ENCODE results near the gene FKBP15. TPM values are rescaled to one million over a fixed set of nuclear protein-coding genes. Genes with fewer than 3 reads are reported as not detected.
"Not testable (repeated sequence)": the region's sequence is repeated elsewhere in the genome, so short reads cannot be mapped to it uniquely, and the experiment has no call there.

FKBP15 gene
- total and polyA plus RNA-seq, 2 of the 4 experiments (the other 2 are of a cell fraction): 20.4 to 25.5 TPM

DNA sequence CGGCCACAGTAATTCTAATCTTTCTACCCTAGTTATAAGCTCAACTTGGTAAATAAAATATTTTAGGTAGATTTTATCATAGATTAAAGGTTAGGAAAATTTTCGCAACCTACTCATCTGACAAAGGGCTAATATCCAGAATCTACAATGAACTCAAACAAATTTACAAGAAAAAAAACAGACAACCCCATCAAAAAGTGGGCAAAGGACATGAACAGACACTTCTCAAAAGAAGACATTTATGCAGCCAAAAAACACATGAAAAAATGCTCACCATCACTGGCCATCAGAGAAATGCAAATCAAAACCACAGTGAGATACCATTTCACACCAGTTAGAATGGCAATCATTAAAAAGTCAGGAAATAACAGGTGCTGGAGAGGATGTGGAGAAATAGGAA is 28.6 kb upstream of the FKBP15 start:
- H2AFZ ChIP-seq (replicated peaks; ENCODE audit: low read length, poor library complexity); H3K4me1 ChIP-seq (ENCODE audit: control insufficient read depth, insufficient read depth, low read length); H3K23ac ChIP-seq (ENCODE audit: low read depth, low read length); H3K9me1 ChIP-seq (ENCODE audit: insufficient read depth, low read length); H3K4me2 ChIP-seq (ENCODE audit: low read depth, low read length); in situ Hi-C loops (cut with MboI; ENCODE audit: low sequenced_read_pairs); H3K56ac ChIP-seq (ENCODE audit: extremely low read depth, insufficient read depth, low read length); H3K9me3 ChIP-seq (ENCODE audit: control insufficient read depth, insufficient read depth, low read length); DNase-seq; POLR2A ChIA-PET (ENCODE audit: unreplicated experiment); H3K18ac ChIP-seq (ENCODE audit: low read depth, low read length); CTCF ChIA-PET; H4K91ac ChIP-seq (ENCODE audit: insufficient read depth, low read depth, low read length); H3K9ac ChIP-seq (ENCODE audit: low read depth, low read length); H2AK5ac ChIP-seq (ENCODE audit: low read depth, low read length); H4K8ac ChIP-seq (ENCODE audit: low read depth in 2 of 2, low read length in 2 of 2); intact Hi-C loops (cut with micrococcal nuclease); H2BK120ac ChIP-seq (ENCODE audit: low read depth, low read length); H2BK15ac ChIP-seq (ENCODE audit: low read depth, low read length); H3K14ac ChIP-seq (replicated peaks; ENCODE audit: low read depth, low read length); H2BK5ac ChIP-seq (ENCODE audit: low read depth, low read length, poor library complexity, severe bottlenecking); H2AK9ac ChIP-seq (replicated peaks; ENCODE audit: low read depth, low read length, poor library complexity); H3K4me3 ChIP-seq (ENCODE audit: insufficient read depth, low read depth, low read length); H3K36me3 ChIP-seq (ENCODE audit: control insufficient read depth, insufficient read depth, low read length); H3K4ac ChIP-seq (ENCODE audit: low read depth, low read length); BruUV-seq (replicated peaks); ATAC-seq (ENCODE audit: low read depth); dilution Hi-C loops (cut with HindIII; ENCODE audit: low sequenced_read_pairs, unreplicated experiment); H4K20me1 ChIP-seq (ENCODE audit: insufficient read depth, low read length); H3K27ac ChIP-seq (ENCODE audit: insufficient read depth, low read length); H4K5ac ChIP-seq (ENCODE audit: low read depth, low read length); H3K27me3 ChIP-seq (ENCODE audit: control insufficient read depth, insufficient read depth, low read length); H2BK20ac ChIP-seq (ENCODE audit: low read depth, low read length): not testable (repeated sequence)
- peaks cover 16 to 37% of the 10 kb centered on the region in 2 experiments for H3K79me1 ChIP-seq (ENCODE audit: low read depth in 1 of 2, low read length in 2 of 2)
- no CpG with 5 or more reads among the region's 2 CpGs for WGBS, 2 experiments (ENCODE audit: extremely low coverage in 2 of 2, insufficient read length in 1 of 2)

Data from IMR-90 (cell line).